A673 (cell line): ENCODE measurements around the gene PRKACB. TPM values are rescaled to one million over a fixed set of nuclear protein-coding genes. Genes with fewer than 3 reads are reported as not detected.

Source experiments
- BruUV-seq: library from RNA; stranded (reverse); fragments of 400-500 nt; replicated peaks from 2 replicates; lab custom pipeline; 2021; lab: Mats Ljungman, UMichigan
- CTCF ChIA-PET: fragments of 300-600 bp; sonication (Branson Sonifier 250); formaldehyde crosslinking; loops from one replicate; lab custom pipeline; 2022; ENCODE audit warnings: antibody characterized with exemption; lab: Charles Lee
- POLR2A ChIA-PET: fragments of 300-600 bp; sonication (Branson Sonifier 250); formaldehyde crosslinking; loops from one replicate; lab custom pipeline; 2022; ENCODE audit warnings: antibody characterized with exemption; ENCODE audit not compliant: low non-redundant PET; lab: Charles Lee
- DNase-seq: peaks from one replicate; pipeline ENCODE4 v3.0.0-alpha.2; 2015; ENCODE audit warnings: low spot score
- H3K27ac ChIP-seq: fragments of 200-600 bp; sonication (generic); 2 replicates; pipeline ENCODE4 v1.5.1; 2016; ENCODE audit warnings: mixed run types, low read depth, mild to moderate bottlenecking, mixed read lengths, antibody characterized with exemption, low read length; ENCODE audit not compliant: poor library complexity, severe bottlenecking
- H3K27me3 ChIP-seq: fragments of 200-600 bp; sonication (generic); replicated peaks from 2 replicates; pipeline ENCODE4 v1.6.1; 2017; ENCODE audit warnings: mixed run types, low read depth, mild to moderate bottlenecking, mixed read lengths, antibody characterized with exemption, low read length; ENCODE audit not compliant: insufficient read depth, poor library complexity
- H3K36me3 ChIP-seq: fragments of 200-600 bp; sonication (generic); 2 replicates; pipeline ENCODE4 v1.6.1; 2016; ENCODE audit warnings: mixed run types, mild to moderate bottlenecking, mixed read lengths, antibody characterized with exemption, low read length; ENCODE audit not compliant: insufficient read depth, poor library complexity, severe bottlenecking
- H3K4me1 ChIP-seq: fragments of 200-600 bp; sonication (generic); 2 replicates; pipeline ENCODE4 v1.6.1; 2017; ENCODE audit warnings: mixed run types, mild to moderate bottlenecking, mixed read lengths, antibody characterized with exemption, low read length; ENCODE audit not compliant: insufficient read depth, poor library complexity, severe bottlenecking
- H3K4me3 ChIP-seq: fragments of 200-600 bp; sonication (generic); 2 replicates; pipeline ENCODE4 v1.5.1; 2016; ENCODE audit warnings: low read depth, mixed run types, mild to moderate bottlenecking, mixed read lengths, low read length; ENCODE audit not compliant: poor library complexity, severe bottlenecking
- H3K9me3 ChIP-seq: fragments of 200-600 bp; sonication (generic); 2 replicates; pipeline ENCODE4 v1.6.1; 2016; ENCODE audit warnings: mixed run types, low read depth, mild to moderate bottlenecking, mixed read lengths, antibody characterized with exemption, low read length; ENCODE audit not compliant: poor library complexity, severe bottlenecking
- CTCF ChIP-seq: fragments of 300-800, 200-600 bp; sonication (generic); conservative IDR thresholded peaks from 2 replicates; pipeline ENCODE4 v1.5.1; 2017; ENCODE audit warnings: low read depth, mild to moderate bottlenecking, antibody characterized with exemption, low read length, moderate library complexity, mixed read lengths
- EZH2 ChIP-seq: fragments of 200-600 bp; sonication (generic); IDR thresholded peaks from 2 replicates; pipeline ENCODE4 v1.6.1; 2017; ENCODE audit warnings: borderline replicate concordance, low read depth, mild to moderate bottlenecking, mixed read lengths, antibody characterized with exemption, low read length; ENCODE audit not compliant: poor library complexity, severe bottlenecking
- intact Hi-C: fragments of 100-400 bp; cut with micrococcal nuclease; formaldehyde crosslinking; loops from one replicate; pipeline ENCODE4 v1.10.0; 2022; ENCODE audit not compliant: unreplicated experiment
- total RNA-seq: library from RNA; stranded (reverse); gene quantifications from 2 replicates; pipeline ENCODE4 v1.2.3, GENCODE V29; 2021

Gene PRKACB
- total RNA-seq, 1 experiment from 2014 or later, result 39.6 TPM

DNA sequence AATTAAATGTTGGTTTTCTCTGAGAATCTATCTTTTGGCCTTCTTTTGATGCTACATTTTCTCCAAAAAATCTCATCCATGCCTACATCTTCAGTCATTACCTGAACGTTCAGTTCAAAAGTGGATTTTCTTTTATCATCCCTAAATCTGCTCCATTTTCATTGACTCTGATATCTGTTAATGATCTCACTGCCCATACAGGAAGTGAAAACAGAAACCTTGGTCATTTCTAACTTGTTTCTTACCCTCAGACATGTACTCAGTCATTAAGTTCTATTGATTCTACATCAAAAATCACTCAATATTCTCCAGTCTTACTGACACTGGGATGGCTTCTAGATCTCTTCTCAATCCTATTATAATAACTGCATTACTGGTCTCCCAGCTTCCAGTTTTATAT, 22.7 kb downstream of the PRKACB start:
- no peaks in the 10 kb centered on the region for H3K36me3 ChIP-seq
- no peak overlapping the region for H3K27ac ChIP-seq
- ChIA-PET POLR2A (no interaction called here), CTCF (no interaction called here)
- no peaks in the 10 kb centered on the region for H3K27me3 ChIP-seq
- no peaks in the 10 kb centered on the region for H3K4me1 ChIP-seq
- no peaks in the 10 kb centered on the region for H3K9me3 ChIP-seq
- no peak overlapping the region for H3K4me3 ChIP-seq
- TF ChIP-seq CTCF (no peak), EZH2 (no peak)
- intact Hi-C loops, result no loop called here
- no peak for DNase-seq
- BruUV-seq, result no TSS peak

- ChIA-PET CTCF (no interaction called here), POLR2A (no interaction called here)
- H3K4me1 ChIP-seq, result no peaks in the 10 kb centered on the region
- intact Hi-C loops, result no loop called here
- no peak for TF ChIP-seq EZH2
- TF ChIP-seq CTCF, result no peak
- no peak for DNase-seq
- H3K9me3 ChIP-seq, result no peaks in the 10 kb centered on the region
- no peak overlapping the region for H3K27ac ChIP-seq
- BruUV-seq, result no TSS peak
- no peaks in the 10 kb centered on the region for H3K27me3 ChIP-seq
- H3K36me3 ChIP-seq, result no peaks in the 10 kb centered on the region
- no peak overlapping the region for H3K4me3 ChIP-seq
Measured at GRCh38 chr1:84168783-84169182, 24.7 kb downstream of the PRKACB start.

GRCh38 chr1:84170171-84170570, 26.1 kb downstream of the PRKACB start:
- BruUV-seq, result no TSS peak
- intact Hi-C loops, result no loop called here
- TF ChIP-seq EZH2, result no peak
- TF ChIP-seq CTCF, result no peak
- H3K27me3 ChIP-seq, result no peaks in the 10 kb centered on the region
- no peak overlapping the region for H3K4me3 ChIP-seq
- H3K36me3 ChIP-seq, result no peaks in the 10 kb centered on the region
- CTCF ChIA-PET, result no interaction called here
- H3K27ac ChIP-seq, result no peak overlapping the region
- POLR2A ChIA-PET, result no interaction called here
- no peaks in the 10 kb centered on the region for H3K9me3 ChIP-seq
- DNase-seq, result no peak
- no peaks in the 10 kb centered on the region for H3K4me1 ChIP-seq
